WERI-Rb-1 (cell line): ENCODE data around the gene OSBPL5.
A peak's percentile ranks its signal among the peaks of the same experiment; 100 is the strongest.

Experiments used
- DNase-seq: peaks from one replicate; pipeline ENCODE4 v3.0.0-alpha.2; 2020
- H3K27ac ChIP-seq: fragments of 250-450 bp; sonication (Bioruptor Pico); 2 replicates; pipeline ENCODE4 v1.5.1; 2020; ENCODE audit warnings: mild to moderate bottlenecking, moderate library complexity
- H3K27me3 ChIP-seq: fragments of 250-450 bp; sonication (Bioruptor Pico); 2 replicates; pipeline ENCODE4 v1.5.1; 2021; ENCODE audit warnings: mild to moderate bottlenecking, low read depth, moderate library complexity; ENCODE audit not compliant: insufficient read depth, severe bottlenecking
- H3K36me3 ChIP-seq: fragments of 250-450 bp; sonication (Bioruptor Pico); 2 replicates; pipeline ENCODE4 v1.5.1; 2020; ENCODE audit warnings: mild to moderate bottlenecking, moderate library complexity
- H3K4me3 ChIP-seq: 2 replicates; pipeline ENCODE4 v1.5.1; 2011; ENCODE audit warnings: low read depth, mild to moderate bottlenecking, control low read depth, low read length
- H3K9me3 ChIP-seq: fragments of 250-450 bp; sonication (Bioruptor Pico); 2 replicates; pipeline ENCODE4 v1.5.1; 2021; ENCODE audit warnings: mild to moderate bottlenecking, moderate library complexity; ENCODE audit not compliant: severe bottlenecking
- CTCF ChIP-seq: IDR thresholded peaks from 2 replicates; pipeline ENCODE4 v1.5.1; 2011; ENCODE audit warnings: low read depth, mild to moderate bottlenecking, control low read depth, inconsistent platforms, low read length

The OSBPL5 gene

GRCh38 chr11:3060436-3061025, 104.6 kb downstream of the OSBPL5 start:
- no peak overlapping the region for H3K4me3 ChIP-seq
- H3K36me3 ChIP-seq = no peaks in the 10 kb centered on the region; the same call in 1 of the 2 replicates
- H3K27me3 ChIP-seq = no peaks in the 10 kb centered on the region
- H3K9me3 ChIP-seq = peaks cover 7% of the 10 kb centered on the region
- no peak for TF ChIP-seq CTCF
- H3K27ac ChIP-seq = no peak overlapping the region
- no peak for DNase-seq

- peak; percentile 69 for DNase-seq
- no peaks in the 10 kb centered on the region for H3K9me3 ChIP-seq
- no peaks in the 10 kb centered on the region for H3K27me3 ChIP-seq
- H3K36me3 ChIP-seq = peaks cover 6% of the 10 kb centered on the region
- peak; percentile 39 for TF ChIP-seq CTCF
- H3K27ac ChIP-seq = peak overlapping the region; percentile 94
- no peak overlapping the region for H3K4me3 ChIP-seq
These were observed 106.1 kb downstream of the OSBPL5 start for GRCh38 chr11:3058753-3059664.

- Histone ChIP-seq H3K27ac (peak within 1 kb of the TSS; percentile 94), H3K9me3 (no peaks in the 10 kb centered on the region), H3K27me3 (no peaks in the 10 kb centered on the region), H3K36me3 (peaks cover 16% of the 10 kb centered on the region), H3K4me3 (peak within 1 kb of the TSS; percentile 57)
- no peak for TF ChIP-seq CTCF
- peak; percentile 96 for DNase-seq
These were observed 107.8 kb downstream of the OSBPL5 start, which contains the start of gene CARS1 for GRCh38 chr11:3057069-3057963. CARS1 (minus strand) TSS chr11:3057423; CDS start chr11:3057367, 56 bp downstream.

GRCh38 chr11:3056296-3057068, 108.6 kb downstream of the OSBPL5 start:
- DNase-seq = no peak
- Histone ChIP-seq H3K4me3 (peak overlapping the region; percentile 57), H3K9me3 (no peaks in the 10 kb centered on the region), H3K27me3 (no peaks in the 10 kb centered on the region), H3K27ac (peak overlapping the region; percentile 94), H3K36me3 (peaks cover 22% of the 10 kb centered on the region)
- no peak for TF ChIP-seq CTCF

GRCh38 chr11:3055891-3056290, 109.2 kb downstream of the OSBPL5 start:
- no peak overlapping the region for H3K27ac ChIP-seq
- no peak overlapping the region for H3K4me3 ChIP-seq
- TF ChIP-seq CTCF = no peak
- no peaks in the 10 kb centered on the region for H3K9me3 ChIP-seq
- H3K27me3 ChIP-seq = no peaks in the 10 kb centered on the region
- DNase-seq = no peak
- H3K36me3 ChIP-seq = peaks cover 22% of the 10 kb centered on the region
